Gastroesophageal sphincter (tissue), 4 donors: ENCODE data around the gene CROCC2. TPM values are rescaled to one million over a fixed set of nuclear protein-coding genes. Genes with fewer than 3 reads are reported as not detected.

ENCODE experiments used
- ATAC-seq: fragments of 150-250 bp; one replicate; pipeline ENCODE4 v1.9.1; 2016; ENCODE audit warnings: mild to moderate bottlenecking, moderate library complexity
- H3K27ac ChIP-seq, 4 donors: fragments of 200-600 bp; sonication (generic) in 3 of 4; 1 replicate in 3 of 4; 2 replicates in 1 of 4; pipeline ENCODE4 v1.5.1; 2016 to 2019
- H3K27me3 ChIP-seq: fragments of 200-600 bp; sonication (generic); one replicate; pipeline ENCODE4 v1.5.1; 2019
- H3K36me3 ChIP-seq, 2 donors: fragments of 200-600 bp; sonication (generic); one replicate each; pipeline ENCODE4 v1.5.1; 2019; ENCODE audit warnings: control low read depth in 1 of 2
- H3K4me1 ChIP-seq, 3 donors: fragments of 200-600 bp; sonication (generic); 1 replicate in 2 of 3; 2 replicates in 1 of 3; pipeline ENCODE4 v1.5.1; 2016 to 2019; ENCODE audit warnings: control low read depth in 2 of 3
- H3K4me3 ChIP-seq, 2 donors: fragments of 200-600 bp; sonication (generic); one replicate each; pipeline ENCODE4 v1.5.1; 2019; ENCODE audit warnings: mild to moderate bottlenecking in 1 of 2, moderate library complexity in 1 of 2
- H3K9me3 ChIP-seq, 3 donors: fragments of 200-600 bp; sonication (generic); one replicate each; pipeline ENCODE4 v1.5.1; 2017 to 2019; ENCODE audit warnings: control low read depth in 2 of 3
- CTCF ChIP-seq, 4 experiments: fragments of 200-600 bp in 2 of 4; fragments of 450-650 bp in 2 of 4; sonication (generic) in 1 of 4; IDR thresholded peaks; one replicate each; pipeline ENCODE4 v1.5.1; 2017 to 2019; ENCODE audit warnings: antibody characterized with exemption in 4 of 4, mild to moderate bottlenecking in 2 of 4, moderate library complexity in 2 of 4
- EP300 ChIP-seq: sonication (generic); formaldehyde crosslinking; IDR thresholded peaks from one replicate; pipeline ENCODE4 v1.6.1; 2017; ENCODE audit warnings: antibody characterized with exemption, mild to moderate bottlenecking
- POLR2A ChIP-seq, 2 donors: fragments of 450-650 bp; IDR thresholded peaks; one replicate each; pipeline ENCODE4 v1.6.1; 2017; ENCODE audit warnings: antibody characterized with exemption in 2 of 2, mild to moderate bottlenecking in 2 of 2, moderate library complexity in 1 of 2
- POLR2AphosphoS5 ChIP-seq: sonication (generic); formaldehyde crosslinking; IDR thresholded peaks from one replicate; pipeline ENCODE4 v1.6.1; 2017; ENCODE audit warnings: antibody characterized with exemption
- WGBS, 2 donors: methylation state at CpG; one replicate each; pipeline ENCODE4 v1.1.5; 2018; ENCODE audit warnings: low coverage in 1 of 2; 5-methylcytosine and 5-hydroxymethylcytosine counted together
- total RNA-seq, 4 donors: library from RNA; depleted of rRNA; stranded (reverse); fragments of >200 nt; gene quantifications; one replicate each; pipeline ENCODE4 v1.1.0, GENCODE V29; 2016

CROCC2 gene
- total RNA-seq, 4 donors from 2014 or later: not detected

- no peak for ATAC-seq
- TF ChIP-seq POLR2AphosphoS5 (no peak), CTCF (IDR thresholded peaks at IDR 0.05) (no peak), EP300 (no peak), POLR2A (IDR thresholded peaks at IDR 0.05) (no peak)
- Histone ChIP-seq H3K27me3 (no peaks in the 10 kb centered on the region), H3K9me3 (peaks cover 0 to 34% (median 0%) of the 10 kb centered on the region in 3 donors), H3K27ac (no peak overlapping the region), H3K36me3 (peaks cover 0 to 27% of the 10 kb centered on the region in 2 donors), H3K4me1 (peaks cover 0 to 25% (median 4%) of the 10 kb centered on the region in 3 donors), H3K4me3 (no peak overlapping the region)
- 80% methylated on average over 1 of the region's 2 CpGs; no CpG with 5 or more reads in 1 of the 2 donors for WGBS, 2 donors
Measured at GRCh38 chr2:241003369-241003768, 97.2 kb downstream of the CROCC2 start.

DNA sequence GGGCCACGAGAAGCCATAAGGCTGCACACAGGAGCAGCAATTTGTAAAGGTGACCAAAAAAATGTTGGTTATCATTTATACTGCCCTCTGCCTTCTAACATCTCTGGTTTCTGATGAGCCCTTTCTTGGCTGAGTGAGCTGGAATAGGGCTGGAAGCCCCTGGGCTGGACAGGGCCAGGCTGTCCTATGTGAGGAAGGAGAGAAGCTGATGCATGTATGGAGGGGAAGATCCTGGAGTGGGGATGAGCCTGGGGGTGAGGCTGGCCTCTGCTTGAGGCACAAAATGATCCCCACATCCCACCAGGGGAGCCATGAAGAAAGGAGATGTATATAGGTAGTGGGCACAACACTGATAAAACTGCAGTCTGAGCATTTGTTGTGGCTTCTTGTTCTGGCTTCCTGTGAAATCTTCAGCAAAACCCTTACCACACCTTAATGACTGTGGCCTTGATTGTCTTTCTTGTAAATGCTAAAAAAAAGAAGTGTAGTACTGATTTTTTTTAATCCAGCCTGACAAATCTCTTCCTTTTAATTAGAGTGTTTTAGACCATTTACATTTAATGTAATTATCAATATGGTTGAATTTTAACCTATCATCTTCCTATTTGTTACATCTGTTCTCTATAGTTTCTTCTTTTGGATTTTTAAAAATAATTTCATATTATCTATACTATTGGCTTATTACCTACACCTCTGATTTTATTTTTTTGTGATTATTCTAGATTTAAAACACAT lies 97.9 kb downstream of the CROCC2 start:
- no peak overlapping the region for H3K27ac ChIP-seq
- no peak for TF ChIP-seq EP300
- no peak for TF ChIP-seq POLR2AphosphoS5
- no peak for TF ChIP-seq POLR2A (IDR thresholded peaks at IDR 0.05)
- no peak for TF ChIP-seq CTCF (IDR thresholded peaks at IDR 0.05)
- peaks cover 0 to 27% of the 10 kb centered on the region in 2 donors for H3K36me3 ChIP-seq
- H3K4me3 ChIP-seq: no peak overlapping the region
- H3K4me1 ChIP-seq: peaks cover 0 to 27% (median 4%) of the 10 kb centered on the region in 3 donors
- WGBS, 2 donors: 30% methylated on average over 1 of the region's 1 CpG; no CpG with 5 or more reads in 1 of the 2 donors
- no peaks in the 10 kb centered on the region for H3K27me3 ChIP-seq
- H3K9me3 ChIP-seq: peaks cover 0 to 34% (median 0%) of the 10 kb centered on the region in 3 donors
- ATAC-seq: no peak

GRCh38 chr2:241005569-241005968 lies 99.4 kb downstream of the CROCC2 start:
- H3K4me3 ChIP-seq: no peak overlapping the region
- no peak for ATAC-seq
- H3K9me3 ChIP-seq: peaks cover 0 to 34% (median 0%) of the 10 kb centered on the region in 3 donors
- H3K27me3 ChIP-seq: no peaks in the 10 kb centered on the region
- TF ChIP-seq POLR2AphosphoS5: no peak
- no peak overlapping the region for H3K27ac ChIP-seq
- H3K36me3 ChIP-seq: peaks cover 0 to 23% of the 10 kb centered on the region in 2 donors
- H3K4me1 ChIP-seq: peaks cover 0 to 27% (median 12%) of the 10 kb centered on the region in 3 donors
- WGBS, 2 donors: 89 to 100% methylated on average over 2 of the region's 2 CpGs

GRCh38 chr2:241006412-241006811 lies 100.3 kb downstream of the CROCC2 start:
- no peak overlapping the region for H3K27ac ChIP-seq
- no peak for ATAC-seq
- H3K27me3 ChIP-seq: no peaks in the 10 kb centered on the region
- H3K4me3 ChIP-seq: no peak overlapping the region
- TF ChIP-seq CTCF (IDR thresholded peaks at IDR 0.05): no peak
- TF ChIP-seq POLR2AphosphoS5: no peak
- no peak for TF ChIP-seq EP300
- TF ChIP-seq POLR2A (IDR thresholded peaks at IDR 0.05): no peak
- H3K36me3 ChIP-seq: peaks cover 0 to 17% of the 10 kb centered on the region in 2 donors
- WGBS, 2 donors: 52 to 76% methylated on average over 2 to 3 of the region's 3 CpGs
- peaks cover 0 to 29% (median 14%) of the 10 kb centered on the region in 3 donors for H3K4me1 ChIP-seq
- H3K9me3 ChIP-seq: peaks cover 0 to 34% (median 0%) of the 10 kb centered on the region in 3 donors

- Histone ChIP-seq H3K27ac (no peak overlapping the region), H3K36me3 (peaks cover 0 to 16% of the 10 kb centered on the region in 2 donors), H3K4me3 (no peak overlapping the region), H3K4me1 (peaks cover 0 to 29% (median 14%) of the 10 kb centered on the region in 3 donors), H3K9me3 (peaks cover 0 to 34% (median 0%) of the 10 kb centered on the region in 3 donors), H3K27me3 (no peaks in the 10 kb centered on the region)
- no peak for ATAC-seq
- no peak for TF ChIP-seq POLR2A (IDR thresholded peaks at IDR 0.05)
- no peak for TF ChIP-seq POLR2AphosphoS5
- TF ChIP-seq EP300: no peak
- TF ChIP-seq CTCF (IDR thresholded peaks at IDR 0.05): no peak
- WGBS, 2 donors: 87 to 95% methylated on average over 7 of the region's 7 CpGs
Measured at GRCh38 chr2:241007111-241007510, 101.0 kb downstream of the CROCC2 start.
